ENCODE data around the gene KRTAP4-4.
A peak's percentile ranks its signal among the peaks of the same experiment; 100 is the strongest.
"Not testable (repeated sequence)": the region's sequence is repeated elsewhere in the genome, so short reads cannot be mapped to it uniquely, and the experiment has no call there.

Gene KRTAP4-4

DNA sequence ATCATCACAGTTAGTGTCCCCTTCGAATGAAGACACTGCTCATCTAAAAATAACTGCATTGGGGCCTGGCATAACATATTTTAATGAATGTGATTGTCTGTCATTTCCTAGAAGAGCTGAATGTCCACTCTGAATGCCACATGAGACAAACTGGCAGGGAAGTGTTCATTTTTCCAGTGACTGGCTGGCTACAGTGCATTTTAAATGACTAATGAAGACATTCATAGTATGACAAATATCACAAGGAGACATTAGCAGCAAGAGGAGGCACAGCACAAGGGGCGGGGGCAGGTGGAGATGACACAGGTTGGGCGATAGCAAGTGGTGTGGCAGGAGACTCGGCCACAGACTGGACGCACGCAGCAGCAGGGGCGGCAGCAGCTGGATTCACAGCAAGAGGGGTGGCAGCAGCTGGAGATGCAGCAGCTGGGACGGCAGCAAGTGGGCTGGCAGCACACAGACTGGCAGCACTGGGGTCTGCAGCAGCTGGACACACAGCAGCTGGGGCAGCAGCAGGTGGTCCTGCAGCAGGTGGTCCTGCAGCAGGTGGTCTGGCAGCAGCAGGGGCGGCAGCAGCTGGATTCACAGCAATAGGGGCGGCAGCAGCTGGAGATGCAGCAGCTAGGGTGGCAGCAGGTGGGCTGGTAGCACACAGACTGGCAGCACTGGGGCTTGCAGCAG lies 11.4 kb downstream of the KRTAP4-4 start:
- DNase-seq = not testable (repeated sequence)

DNA sequence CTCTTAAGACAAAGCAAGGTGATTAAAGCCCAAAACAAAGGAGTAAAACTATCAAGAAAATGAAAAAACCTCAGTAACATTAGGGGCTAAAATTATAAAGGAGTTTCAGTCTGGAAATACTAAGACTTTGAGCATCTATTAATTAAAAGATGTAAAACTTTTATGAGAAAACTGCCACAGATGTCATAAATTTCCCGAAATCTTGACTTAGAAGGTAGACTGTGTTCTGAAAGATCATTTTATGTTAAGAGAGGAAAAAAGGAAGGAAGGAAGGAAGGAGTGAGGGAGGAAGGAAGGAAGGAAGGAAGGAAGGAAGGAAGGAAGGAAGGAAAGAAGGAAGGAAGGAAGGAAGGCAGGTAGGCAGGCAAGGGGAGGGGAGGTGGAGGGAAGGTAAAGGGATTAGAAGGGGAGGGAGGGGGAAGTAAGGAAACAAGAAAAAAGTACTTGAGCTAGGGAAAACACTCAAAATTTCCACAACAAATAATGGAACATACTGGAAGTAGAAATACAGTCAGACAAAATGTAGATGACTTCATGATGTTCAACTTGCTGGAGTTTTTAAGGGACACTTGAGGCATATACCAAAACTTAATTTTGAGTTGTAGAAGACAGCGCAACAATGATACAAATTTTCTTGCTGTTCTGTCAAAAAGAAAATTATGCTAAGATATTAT lies 12.9 kb downstream of the KRTAP4-4 start:
- no peak for DNase-seq

DNA sequence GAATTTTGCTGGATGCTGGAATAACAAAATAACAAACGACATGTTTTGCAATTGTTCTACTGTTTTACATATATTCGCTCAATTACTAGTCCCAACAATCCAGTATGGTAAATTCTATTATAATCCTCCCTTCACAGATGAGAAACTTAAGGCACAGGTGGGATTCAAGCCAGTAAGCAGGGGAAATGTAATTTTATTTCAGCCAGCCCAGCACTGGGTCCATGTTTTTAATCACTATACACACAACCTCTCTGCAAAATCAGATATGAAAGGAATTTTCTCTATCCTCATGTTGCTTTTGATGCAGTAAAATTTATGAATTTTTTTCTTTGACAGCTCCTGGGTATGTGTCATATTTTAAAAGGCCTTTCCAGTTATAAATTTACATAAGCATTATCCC lies 15.3 kb downstream of the KRTAP4-4 start:
- DNase-seq = no peak

DNA sequence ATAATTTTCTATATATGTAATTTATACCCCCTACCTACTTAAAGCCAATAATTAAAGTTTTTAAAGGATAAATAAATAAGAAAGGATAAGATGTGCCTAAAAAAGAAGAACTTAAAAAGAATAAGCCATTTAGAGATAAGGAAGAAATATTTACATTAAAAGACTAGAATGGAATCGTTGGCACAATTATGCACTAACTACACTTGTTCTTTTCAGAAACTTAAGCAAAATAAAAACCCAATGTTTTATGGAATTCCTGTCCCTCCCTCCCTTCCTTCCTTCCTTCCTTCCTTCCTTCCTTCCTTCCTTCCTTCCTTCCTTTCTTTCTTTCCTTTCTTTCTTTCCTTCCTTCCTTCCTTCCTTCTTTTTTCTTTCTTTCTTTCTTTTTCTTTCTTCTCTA lies 15.7 kb downstream of the KRTAP4-4 start:
- no peak for DNase-seq

DNA sequence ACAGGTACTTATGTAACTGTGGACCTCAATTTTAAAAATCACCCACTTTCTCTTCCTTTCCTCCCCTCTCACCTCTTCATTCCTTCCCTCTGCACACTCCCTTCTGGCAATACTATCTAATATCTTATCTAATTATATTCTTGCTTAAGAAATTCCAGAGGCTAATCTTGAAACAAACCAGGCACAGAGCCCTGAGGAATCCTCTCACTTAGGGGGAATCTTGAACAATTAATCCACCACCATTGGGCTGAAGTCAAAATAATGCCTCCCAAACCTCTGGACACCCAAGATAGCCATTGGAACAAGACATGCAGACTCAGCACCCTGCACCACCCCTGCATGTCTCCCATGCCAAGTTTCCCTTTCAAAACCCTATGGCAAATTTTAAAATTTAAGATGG lies 19.2 kb downstream of the KRTAP4-4 start:
- no peak for DNase-seq

DNA sequence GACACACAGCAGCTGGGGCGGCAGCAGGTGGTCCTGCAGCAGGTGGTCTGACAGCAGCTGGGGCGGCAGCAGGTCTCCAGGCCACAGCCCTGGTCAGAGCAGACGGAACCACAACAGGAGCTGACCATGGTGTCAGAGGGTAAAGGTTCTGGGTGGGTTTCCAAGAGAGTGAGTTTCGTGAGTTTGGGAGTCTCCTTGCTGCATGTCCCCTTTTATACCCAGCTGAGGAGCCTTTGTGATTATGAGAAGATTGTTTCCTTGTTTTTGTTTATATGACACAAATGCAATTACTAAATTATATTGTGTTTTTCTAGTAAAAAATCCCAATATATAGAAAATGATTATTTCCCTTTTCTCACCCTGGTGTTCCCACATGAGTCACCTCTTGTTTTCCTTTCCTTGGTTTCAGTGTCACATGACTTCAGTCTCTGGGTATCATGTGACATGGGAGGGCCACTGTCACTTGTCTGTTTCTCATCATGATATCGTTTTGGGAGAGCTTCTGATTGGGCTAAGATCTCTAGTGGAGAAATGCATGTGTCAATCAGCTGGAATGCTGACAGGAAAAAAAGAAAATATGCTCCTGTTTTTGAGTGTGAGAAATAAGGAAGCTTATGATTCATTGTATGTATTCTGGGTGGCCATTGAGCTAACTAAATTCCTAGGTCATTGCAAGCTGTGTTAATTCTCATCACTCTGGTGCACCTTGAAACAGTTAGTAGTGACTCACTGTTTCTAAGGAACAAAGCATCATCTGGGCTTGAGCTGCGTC lies 20.0 kb downstream of the KRTAP4-4 start, which contains the start of gene KRTAP4-6:
KRTAP4-6 (minus strand) TSS at position 185 of the 772 bp plus-strand sequence; CDS start at position 128, 57 bp downstream.
- peak; percentile 92 for DNase-seq

DNA sequence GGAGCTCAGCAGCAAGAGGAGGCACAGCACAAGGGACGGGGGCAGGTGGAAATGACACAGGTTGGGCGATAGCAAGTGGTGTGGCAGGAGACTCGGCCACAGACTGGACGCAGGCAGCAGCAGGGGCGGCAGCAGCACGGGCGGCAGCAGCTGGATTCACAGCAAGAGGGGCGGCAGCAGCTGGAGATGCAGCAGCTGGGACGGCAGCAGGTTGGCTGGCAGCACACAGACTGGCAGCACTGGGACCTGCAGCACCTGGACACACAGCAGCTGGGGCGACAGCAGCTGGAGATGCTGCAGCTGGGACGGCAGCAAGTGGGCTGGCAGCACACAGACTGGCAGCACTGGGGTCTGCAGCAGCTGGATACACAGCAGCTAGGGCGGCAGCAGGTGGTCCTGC lies 20.7 kb downstream of the KRTAP4-4 start:
- not testable (repeated sequence) for DNase-seq

DNA sequence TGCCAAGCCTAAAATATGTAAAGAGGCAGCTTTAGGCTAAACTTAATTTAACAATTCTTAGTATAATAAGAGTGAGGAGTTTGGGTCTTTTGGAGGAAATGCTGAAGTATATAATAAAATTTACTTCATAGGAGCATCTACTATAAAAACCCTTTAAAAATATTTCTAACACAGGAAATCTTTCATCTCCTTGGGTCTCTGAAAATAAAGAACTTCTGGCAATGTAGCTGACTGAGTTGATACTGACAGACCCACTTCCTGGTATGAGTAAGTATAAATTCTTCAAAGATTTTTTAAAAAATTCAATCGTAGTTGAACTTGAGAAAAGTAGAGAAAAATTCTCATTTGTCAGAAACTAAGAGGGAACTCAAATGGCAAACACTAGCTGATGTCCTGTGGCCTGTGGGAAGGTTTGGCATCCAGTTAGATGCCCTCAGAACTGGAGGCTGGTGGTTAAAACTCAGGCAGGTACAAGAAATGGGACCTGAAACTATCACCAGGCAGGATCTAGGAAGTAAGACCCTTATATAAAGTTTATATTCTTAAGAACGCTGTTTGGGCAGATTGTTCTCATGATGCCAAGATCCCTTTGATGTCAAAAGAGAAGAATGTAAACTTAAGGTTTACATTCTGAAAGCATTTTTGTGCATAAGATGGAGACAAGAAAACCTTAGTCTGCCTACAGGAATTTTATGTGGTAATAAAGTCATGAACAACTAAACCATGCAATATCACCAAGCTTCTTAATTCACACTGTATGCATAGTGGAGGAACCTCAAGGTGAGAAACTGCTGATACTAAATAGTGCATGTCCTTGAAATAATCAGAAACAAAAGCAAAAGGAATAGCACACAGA lies 26.4 kb downstream of the KRTAP4-4 start:
- peak; percentile 14 for DNase-seq

DNA sequence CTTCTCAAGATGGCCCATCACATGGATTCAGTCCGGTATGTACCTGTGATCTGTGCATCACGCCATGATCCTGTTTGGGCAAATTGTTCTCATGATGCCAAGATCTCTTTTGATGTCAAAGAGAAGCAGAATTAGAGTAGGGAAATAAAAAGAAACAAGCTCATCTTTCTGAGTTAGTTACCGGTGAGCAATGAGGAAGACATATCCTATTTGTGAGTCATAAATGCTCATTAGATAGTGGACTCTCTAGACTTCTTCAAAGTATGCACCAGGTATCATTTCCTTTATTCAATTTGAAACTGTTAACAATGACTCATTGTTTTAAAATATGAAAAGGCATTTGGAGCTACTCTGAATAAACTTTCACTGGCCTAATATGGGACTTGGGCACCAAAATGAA lies 28.6 kb downstream of the KRTAP4-4 start:
- no peak for DNase-seq

DNA sequence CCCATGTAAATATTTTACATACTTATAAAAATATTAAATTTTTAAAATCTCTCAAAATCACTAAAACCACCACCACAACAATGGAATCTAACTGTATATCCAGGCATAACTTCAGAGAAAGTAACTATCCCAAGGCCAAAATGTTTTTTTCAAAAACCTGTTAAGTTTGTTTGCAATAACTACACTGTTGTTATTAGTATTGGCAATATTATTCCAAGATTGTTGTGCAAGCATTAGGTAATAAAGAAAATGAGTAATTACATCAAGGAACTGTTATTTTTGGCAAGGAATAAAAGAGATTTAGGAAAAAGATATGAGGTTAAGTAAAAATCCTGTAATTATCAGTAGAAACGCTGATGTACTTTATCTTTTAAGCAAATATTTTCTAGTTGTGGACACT lies 33.2 kb downstream of the KRTAP4-4 start:
- DNase-seq = no peak

DNA sequence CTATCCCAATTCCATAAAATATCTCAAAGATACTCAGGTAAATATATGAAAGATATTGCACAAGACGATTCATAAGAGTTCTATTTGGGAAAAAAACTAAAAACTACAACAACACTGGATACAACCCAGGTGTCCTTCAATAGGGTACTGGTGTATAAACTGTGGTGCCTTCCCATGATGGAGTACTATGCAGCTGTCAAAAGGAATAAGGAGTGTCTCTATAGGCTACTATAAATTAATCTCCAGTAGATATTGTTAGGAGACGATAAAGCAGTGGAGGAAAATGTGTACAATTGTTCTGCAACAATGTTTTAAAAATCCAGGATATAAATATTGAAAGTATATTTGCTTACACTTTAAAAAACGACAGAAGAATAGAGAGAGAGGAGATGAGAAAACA lies 34.1 kb downstream of the KRTAP4-4 start:
- DNase-seq = no peak

DNA sequence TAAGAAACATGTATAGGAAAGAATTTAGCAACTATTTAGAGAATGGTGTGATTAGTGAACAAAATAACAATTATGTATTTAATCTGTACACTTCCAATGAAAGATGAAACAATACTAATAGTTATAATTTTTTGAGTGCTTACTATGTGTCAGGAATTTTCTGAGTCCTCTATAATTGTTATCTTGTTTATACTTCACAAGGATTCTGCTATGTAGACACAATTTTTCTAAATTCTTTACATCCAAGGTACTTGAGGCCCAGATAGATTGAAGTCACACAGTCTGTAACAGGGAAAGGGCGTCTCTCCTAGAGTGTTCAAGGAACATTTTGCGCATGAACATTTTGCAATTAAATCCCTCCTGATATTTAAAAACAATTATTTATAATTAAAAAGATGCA lies 35.5 kb downstream of the KRTAP4-4 start:
- DNase-seq = no peak

DNA sequence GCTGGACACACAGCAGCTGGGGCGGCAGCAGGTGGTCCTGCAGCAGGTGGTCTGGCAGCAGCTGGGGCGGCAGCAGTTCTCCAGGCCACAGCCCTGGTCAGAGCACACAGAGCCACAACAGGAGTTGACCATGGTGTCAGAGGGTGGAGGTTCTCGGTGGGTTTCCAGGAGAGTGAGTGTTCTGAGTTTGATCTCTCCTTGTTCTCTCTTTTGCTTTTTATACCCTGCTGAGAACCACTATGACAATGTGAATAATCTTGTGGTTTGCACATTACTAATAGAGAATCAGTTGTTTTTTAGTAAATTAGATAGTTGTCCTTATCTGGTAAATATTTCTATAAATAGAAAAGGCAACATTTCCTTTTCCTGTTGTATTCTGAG lies 36.6 kb downstream of the KRTAP4-4 start, which contains the start of gene KRTAP4-12:
KRTAP4-12 (minus strand) TSS at position 192 of the 381 bp plus-strand sequence; CDS start at position 132, 60 bp downstream.
- DNase-seq = not testable (repeated sequence)

DNA sequence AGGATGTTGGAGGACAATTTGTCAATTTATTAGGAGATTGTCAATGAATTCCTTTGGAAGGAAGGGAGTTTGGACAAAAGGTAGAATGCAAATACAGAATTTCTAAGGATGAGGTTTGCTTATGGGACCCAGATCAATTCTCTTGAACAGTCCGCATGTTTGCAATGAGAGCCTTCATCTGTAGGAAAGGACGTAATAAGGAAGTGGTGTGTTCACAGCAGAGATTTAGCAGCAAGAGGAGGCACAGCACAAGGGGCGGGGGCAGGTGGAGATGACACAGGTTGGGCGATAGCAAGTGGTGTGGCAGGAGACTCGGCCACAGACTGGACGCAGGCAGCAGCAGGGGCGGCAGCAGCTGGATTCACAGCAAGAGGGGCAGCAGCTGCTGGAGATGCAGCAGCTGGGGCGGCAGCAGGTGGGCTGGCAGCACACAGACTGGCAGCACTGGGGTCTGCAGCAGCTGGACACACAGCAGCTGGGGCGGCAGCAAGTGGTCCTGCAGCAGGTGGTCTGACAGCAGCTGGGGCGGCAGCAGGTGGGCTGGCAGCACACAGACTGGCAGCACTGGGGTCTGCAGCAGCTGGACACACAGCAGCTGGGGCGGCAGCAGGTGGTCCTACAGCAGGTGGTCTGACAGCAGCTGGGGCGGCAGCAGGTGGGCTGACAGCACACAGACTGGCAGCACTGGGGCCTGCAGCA lies 37.1 kb downstream of the KRTAP4-4 start:
- DNase-seq = not testable (repeated sequence)

DNA sequence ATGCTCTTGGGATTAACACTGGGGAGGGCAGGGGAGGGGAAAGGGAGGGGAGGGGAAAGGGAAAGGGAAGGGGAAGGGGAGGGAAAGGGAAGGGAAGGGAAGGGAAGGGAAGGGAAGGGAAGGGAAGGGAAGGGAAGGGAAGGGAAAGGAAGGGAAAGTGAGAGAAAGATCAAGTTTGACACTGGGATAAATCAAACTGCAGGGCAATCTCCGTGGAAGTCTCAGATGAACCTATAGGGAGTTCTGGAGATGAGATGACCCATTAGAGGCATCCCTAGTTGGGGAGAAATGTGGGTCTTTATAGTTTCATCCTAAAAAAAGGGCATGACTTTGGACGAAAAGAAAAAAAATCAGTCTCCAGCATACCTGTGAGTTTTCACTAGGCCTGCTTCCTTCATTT lies 38.8 kb downstream of the KRTAP4-4 start:
- no peak for DNase-seq

DNA sequence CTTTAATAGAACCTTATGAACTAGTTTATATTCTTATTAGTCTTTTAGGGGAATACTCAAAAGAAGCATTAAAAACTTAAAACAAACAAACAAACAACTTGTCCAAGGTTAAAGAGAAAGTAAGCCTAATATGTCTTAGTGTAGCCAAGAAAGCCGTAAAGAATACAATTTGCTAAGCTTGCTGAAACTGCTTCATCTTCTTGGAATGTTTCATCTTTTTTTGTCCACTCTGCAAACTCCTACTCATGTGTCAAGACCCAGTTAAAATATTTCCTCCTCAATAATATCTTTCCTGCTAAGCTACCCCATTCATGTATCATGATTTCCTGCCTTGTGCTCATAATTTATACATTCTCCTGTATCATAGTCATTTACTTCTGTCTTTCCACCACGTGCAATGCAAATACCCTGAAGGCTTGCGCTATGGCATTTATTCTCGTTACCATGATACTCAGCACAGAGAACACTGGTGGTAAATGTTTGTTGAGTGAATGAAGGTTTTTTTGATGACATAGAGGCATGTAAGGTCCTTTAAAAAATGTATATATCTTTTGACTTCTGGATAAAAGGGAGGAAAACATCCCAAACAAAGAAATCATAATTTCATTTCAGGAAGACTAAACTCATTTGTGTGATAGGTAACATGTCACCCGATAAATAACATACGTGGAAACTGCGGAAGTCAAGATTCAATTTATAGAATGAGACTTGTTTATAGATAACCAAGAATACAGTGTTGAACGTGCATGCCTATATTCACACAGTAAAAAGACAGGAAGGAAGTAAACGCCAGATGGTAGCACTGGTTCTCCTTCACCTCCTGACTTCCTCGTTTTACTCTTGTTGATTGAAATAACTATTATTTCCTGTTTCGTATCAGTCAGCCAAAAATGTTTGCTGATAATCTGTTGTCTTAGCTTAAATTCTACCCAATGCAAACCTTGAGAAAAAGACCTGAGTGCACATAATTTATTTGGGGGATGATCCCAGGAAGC lies 40.6 kb downstream of the KRTAP4-4 start:
- DNase-seq = peak; percentile 32

DNA sequence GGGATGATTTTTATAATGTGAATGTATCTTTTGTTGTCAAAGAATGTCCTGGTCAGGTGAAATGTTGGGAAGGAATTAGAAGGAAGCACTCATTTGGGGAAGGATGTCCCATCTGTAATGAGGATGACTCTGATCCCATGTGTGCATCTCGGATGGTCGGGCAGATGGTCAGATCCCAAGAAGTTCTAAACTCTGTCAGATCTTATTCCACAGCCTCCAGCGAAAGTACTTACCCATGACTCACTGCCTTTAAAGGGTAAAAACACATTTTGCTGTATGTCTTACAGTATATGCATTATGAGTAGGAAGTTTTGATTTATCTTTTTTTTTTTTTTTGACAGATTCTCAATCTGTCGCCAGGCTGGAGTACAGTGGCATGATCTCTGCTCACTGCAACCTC lies 41.8 kb downstream of the KRTAP4-4 start:
- DNase-seq = peak; percentile 45

DNA sequence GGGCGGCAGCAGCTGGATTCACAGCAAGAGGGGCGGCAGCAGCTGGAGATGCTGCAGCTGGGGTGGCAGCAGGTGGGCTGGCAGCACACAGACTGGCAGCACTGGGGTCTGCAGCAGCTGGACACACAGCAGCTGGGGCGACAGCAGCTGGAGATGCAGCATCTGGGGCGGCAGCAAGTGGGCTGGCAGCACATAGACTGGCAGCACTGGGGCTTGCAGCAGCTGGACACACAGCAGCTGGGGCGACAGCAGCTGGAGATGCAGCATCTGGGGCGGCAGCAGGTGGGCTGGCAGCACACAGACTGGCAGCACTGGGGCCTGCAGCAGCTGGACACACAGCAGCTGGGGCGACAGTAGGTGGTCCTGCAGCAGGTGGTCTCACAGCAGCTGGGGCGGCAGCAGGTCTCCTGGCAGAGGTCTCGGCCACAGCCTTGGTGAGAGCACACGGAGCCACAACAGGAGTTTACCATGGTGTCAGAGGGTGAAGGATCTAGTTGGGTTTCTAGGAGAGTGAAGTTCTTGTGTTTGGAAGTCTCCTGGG lies 42.6 kb downstream of the KRTAP4-4 start, which contains the start of gene KRTAP4-11:
KRTAP4-11 (minus strand) TSS at position 528 of the 541 bp plus-strand sequence; CDS start at position 470, 58 bp downstream.
- DNase-seq = not testable (repeated sequence)

DNA sequence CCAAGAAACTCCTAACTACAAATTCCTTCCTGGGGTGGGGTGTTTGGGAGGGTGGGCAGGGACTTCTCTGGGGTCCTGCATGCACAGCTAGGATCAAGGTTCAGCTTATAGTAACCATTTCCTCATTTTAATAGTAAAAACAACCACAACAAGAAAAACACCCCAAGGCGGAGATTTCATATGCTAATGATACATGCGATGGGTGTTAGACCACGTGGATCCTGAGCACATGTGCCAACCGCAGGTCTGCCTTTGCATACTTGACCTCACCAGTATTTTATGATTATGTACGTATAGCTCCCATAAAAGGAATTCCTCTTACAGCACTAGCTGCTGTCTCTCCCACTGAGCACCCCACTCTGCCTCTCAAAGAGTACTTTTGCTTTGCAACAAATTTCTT lies 44.3 kb downstream of the KRTAP4-4 start:
- peak; percentile 50 for DNase-seq

Data from fibroblast of skin of scalp (primary cell).